H1 (cell line): ENCODE results near the gene PLCL1. TPM values are rescaled to one million over a fixed set of nuclear protein-coding genes. Genes with fewer than 3 reads are reported as not detected.

Experiments used
- CTCF ChIA-PET: fragments of 300-600 bp; sonication (Branson Sonifier 250); formaldehyde crosslinking; loops from one replicate; lab custom pipeline; 2021; ENCODE audit not compliant: partially characterized antibody; lab: Charles Lee
- POLR2A ChIA-PET: fragments of 300-600 bp; sonication (Branson Sonifier 250); formaldehyde crosslinking; loops from one replicate; lab custom pipeline; 2021; ENCODE audit warnings: inconsistent platforms; ENCODE audit not compliant: partially characterized antibody; lab: Charles Lee
- DNase-seq, 2 experiments: peaks; one replicate each; pipeline versions ENCODE4 v3.0.0 to v3.0.0-alpha.2; 2010 to 2022; ENCODE audit warnings: low spot score in 2 of 2, low read depth in 1 of 2, mixed read lengths in 1 of 2
- FAIRE-seq: peaks from 2 replicates; lab custom pipeline; 2011; peaks lifted over from hg19 to GRCh38; lab: Jason Lieb, UNC
- H2AFZ ChIP-seq: 2 replicates; pipeline ENCODE4 v1.8.1; 2012; ENCODE audit warnings: low read length, inconsistent platforms
- H2AK5ac ChIP-seq: 2 replicates; pipeline ENCODE4 v1.6.1; 2013; ENCODE audit warnings: low read depth, low read length
- H2BK120ac ChIP-seq: replicated peaks from 2 replicates; pipeline ENCODE3; 2013; ENCODE audit warnings: low read depth, low read length, inconsistent platforms
- H2BK12ac ChIP-seq: 2 replicates; pipeline ENCODE4 v1.6.1; 2013; ENCODE audit warnings: low read depth, low read length
- H2BK15ac ChIP-seq: 2 replicates; pipeline ENCODE4 v1.6.1; 2013; ENCODE audit warnings: low read length
- H2BK20ac ChIP-seq: 2 replicates; pipeline ENCODE4 v1.6.1; 2013; ENCODE audit warnings: low read length
- H2BK5ac ChIP-seq: 2 replicates; pipeline ENCODE4 v1.6.1; 2013; ENCODE audit warnings: low read depth, low read length
- H3K14ac ChIP-seq: 2 replicates; pipeline ENCODE4 v1.6.1; 2013; ENCODE audit warnings: inconsistent platforms; ENCODE audit not compliant: insufficient read length
- H3K18ac ChIP-seq: 2 replicates; pipeline ENCODE4 v1.6.1; 2013; ENCODE audit warnings: low read length; ENCODE audit errors: extremely low read depth
- H3K23ac ChIP-seq: 2 replicates; pipeline ENCODE4 v1.6.1; 2013; ENCODE audit warnings: inconsistent platforms; ENCODE audit not compliant: insufficient read length
- H3K23me2 ChIP-seq: 2 replicates; pipeline ENCODE4 v1.6.1; 2013; ENCODE audit warnings: low read depth, low read length
- H3K27ac ChIP-seq: 2 replicates; pipeline ENCODE4 v1.6.1; 2011; ENCODE audit warnings: low read depth, low read length, inconsistent platforms
- H3K27me3 ChIP-seq, 4 experiments: replicated peaks in 1 of 4; 1 replicate in 1 of 4; 2 replicates in 3 of 4; pipeline versions ENCODE4 v1.6.1 to v1.8.1; 2011 to 2013; ENCODE audit warnings: low read length in 3 of 4, mild to moderate bottlenecking in 3 of 4, inconsistent platforms in 2 of 4, mixed read lengths in 2 of 4, moderate library complexity in 1 of 4; ENCODE audit not compliant: control insufficient read depth in 3 of 4, insufficient read depth in 3 of 4; ENCODE audit errors: extremely low read depth in 1 of 4
- H3K36me3 ChIP-seq, 4 experiments: 2 replicates each; pipeline versions ENCODE4 v1.6.1 to v1.8.1; 2011 to 2013; ENCODE audit warnings: mild to moderate bottlenecking in 4 of 4, low read length in 3 of 4, moderate library complexity in 2 of 4, control low read depth in 1 of 4, inconsistent platforms in 1 of 4; ENCODE audit not compliant: insufficient read depth in 4 of 4, control insufficient read depth in 2 of 4
- H3K4ac ChIP-seq: replicated peaks from 2 replicates; pipeline ENCODE3; 2013; ENCODE audit warnings: low read length, low read depth, mixed read lengths, inconsistent platforms; ENCODE audit not compliant: insufficient read length
- H3K4me1 ChIP-seq, 4 experiments: replicated peaks in 1 of 4; 1 replicate in 1 of 4; 2 replicates in 3 of 4; pipeline versions ENCODE4 v1.6.1 to v1.8.1; 2011 to 2013; ENCODE audit warnings: low read length in 3 of 4, inconsistent platforms in 2 of 4, mixed read lengths in 1 of 4; ENCODE audit not compliant: insufficient read depth in 4 of 4, control insufficient read depth in 3 of 4
- H3K4me2 ChIP-seq, 2 experiments: 2 replicates each; pipeline versions ENCODE4 v1.6.1 to v1.8.1; 2011 to 2013; ENCODE audit warnings: low read depth in 2 of 2, low read length in 2 of 2, control low read depth in 1 of 2, inconsistent platforms in 1 of 2, mild to moderate bottlenecking in 1 of 2; ENCODE audit not compliant: insufficient read depth in 1 of 2
- H3K4me3 ChIP-seq, 4 experiments: fragments of 200-600, 300-600 bp in 1 of 4; sonication (generic), shearing (Covaris generic), sonication (Bioruptor Twin) in 1 of 4; 2 replicates each; pipeline versions ENCODE4 v1.5.1 to v1.8.1; 2011 to 2016; ENCODE audit warnings: low read length in 4 of 4, low read depth in 3 of 4, control low read depth in 2 of 4, inconsistent platforms in 2 of 4, mild to moderate bottlenecking in 2 of 4, mixed read lengths in 1 of 4, moderate library complexity in 1 of 4; ENCODE audit not compliant: insufficient read depth in 2 of 4; ENCODE audit errors: extremely low read depth in 1 of 4
- H3K56ac ChIP-seq: replicated peaks from 2 replicates; pipeline ENCODE3; 2013; ENCODE audit warnings: low read depth, mild to moderate bottlenecking, mixed read lengths, low read length, inconsistent platforms; ENCODE audit not compliant: insufficient read length
- H3K79me1 ChIP-seq: 2 replicates; pipeline ENCODE4 v1.6.1; 2013; ENCODE audit warnings: low read depth, low read length, control low read depth
- H3K79me2 ChIP-seq, 2 experiments: 2 replicates each; pipeline versions ENCODE4 v1.6.1 to v1.8.1; 2012 to 2013; ENCODE audit warnings: low read length in 2 of 2, mild to moderate bottlenecking in 2 of 2, inconsistent platforms in 1 of 2; ENCODE audit not compliant: insufficient read depth in 2 of 2, control insufficient read depth in 1 of 2
- H3K9ac ChIP-seq, 4 experiments: replicated peaks in 1 of 4; 1 replicate in 1 of 4; 2 replicates in 3 of 4; pipeline versions ENCODE4 v1.6.1 to v1.8.1; 2011 to 2013; ENCODE audit warnings: low read depth in 3 of 4, low read length in 3 of 4, control low read depth in 2 of 4, mild to moderate bottlenecking in 2 of 4, moderate library complexity in 2 of 4, inconsistent platforms in 1 of 4; ENCODE audit errors: extremely low read depth in 1 of 4
- H3K9me3 ChIP-seq, 2 experiments: 2 replicates each; pipeline versions ENCODE4 v1.6.1 to v1.8.1; 2012 to 2013; ENCODE audit warnings: mild to moderate bottlenecking in 2 of 2, moderate library complexity in 2 of 2, control low read depth in 1 of 2, inconsistent platforms in 1 of 2, low read depth in 1 of 2, low read length in 1 of 2, mixed read lengths in 1 of 2; ENCODE audit not compliant: insufficient read depth in 2 of 2
- H4K20me1 ChIP-seq, 2 experiments: replicated peaks in 1 of 2; 2 replicates each; pipeline versions ENCODE3 to v1.8.1; 2011 to 2013; ENCODE audit warnings: inconsistent platforms in 2 of 2, low read length in 2 of 2, mild to moderate bottlenecking in 1 of 2; ENCODE audit not compliant: insufficient read depth in 2 of 2, control insufficient read depth in 1 of 2
- H4K5ac ChIP-seq: 2 replicates; pipeline ENCODE4 v1.6.1; 2013; ENCODE audit warnings: low read length, low read depth, mixed read lengths, inconsistent platforms; ENCODE audit not compliant: insufficient read length
- H4K8ac ChIP-seq: 2 replicates; pipeline ENCODE4 v1.8.0; 2013; ENCODE audit warnings: mild to moderate bottlenecking, moderate library complexity, low read length, inconsistent platforms; ENCODE audit not compliant: insufficient read depth; ENCODE audit errors: extremely low read depth
- H4K91ac ChIP-seq: replicated peaks from 2 replicates; pipeline ENCODE3; 2013; ENCODE audit warnings: low read length, mixed read lengths, inconsistent platforms; ENCODE audit not compliant: insufficient read length
- BACH1 ChIP-seq: IDR thresholded peaks from 2 replicates; pipeline ENCODE4 v1.6.1; 2012; ENCODE audit warnings: low read length, improper control_type of control experiment
- JUN ChIP-seq: IDR thresholded peaks from 2 replicates; pipeline ENCODE4 v1.6.1; 2011; ENCODE audit warnings: low read depth, mild to moderate bottlenecking, improper control_type of control experiment, low read length
- PHF8 ChIP-seq: fragments of 200-600 bp; sonication (generic); conservative IDR thresholded peaks from 2 replicates; pipeline ENCODE4 v1.7.1; 2012; ENCODE audit warnings: low read depth, mild to moderate bottlenecking, inconsistent platforms, low read length, moderate library complexity
- POLR2A ChIP-seq, 2 experiments: IDR thresholded peaks; 1 replicate in 1 of 2; 2 replicates in 1 of 2; pipeline ENCODE4 v1.6.1; 2011; ENCODE audit warnings: low read depth in 2 of 2, low read length in 2 of 2, mild to moderate bottlenecking in 2 of 2; ENCODE audit errors: control extremely low read depth in 1 of 2
- RAD21 ChIP-seq, 2 experiments: IDR thresholded peaks in 1 of 2; conservative IDR thresholded peaks in 1 of 2; 2 replicates each; pipeline ENCODE4 v1.6.1; 2011; ENCODE audit warnings: low read depth in 2 of 2, low read length in 2 of 2, improper control_type of control experiment in 1 of 2, inconsistent platforms in 1 of 2, mild to moderate bottlenecking in 1 of 2, moderate library complexity in 1 of 2
- USF2 ChIP-seq: IDR thresholded peaks from 2 replicates; pipeline ENCODE4 v1.6.1; 2011; ENCODE audit warnings: low read length, improper control_type of control experiment
- WGBS, 2 experiments: shearing (Covaris generic) in 1 of 2; methylation state at CpG; one replicate each; pipeline versions ENCODE4 v1.1.6 to v1.1.7; 2013 to 2015; ENCODE audit warnings: low lambda C conversion rate in 2 of 2, mixed read lengths in 2 of 2, inconsistent platforms in 1 of 2, low coverage in 1 of 2, missing lambda C conversion rate in 1 of 2; ENCODE audit not compliant: insufficient replicate concordance in 2 of 2, insufficient coverage in 1 of 2, insufficient read length in 1 of 2; ENCODE audit errors: extremely low coverage in 1 of 2, missing lambda C conversion rate in 1 of 2; 5-methylcytosine and 5-hydroxymethylcytosine counted together
- polyA plus RNA-seq, 7 experiments: library from polyadenylated mRNA; depleted of rRNA in 3 of 7; stranded (reverse) in 5 of 7; unstranded in 2 of 7; fragments of >200 nt in 5 of 7; fragments of 200-250 nt in 2 of 7; gene quantifications; 1 replicate in 5 of 7; 2 replicates in 1 of 7; 4 replicates in 1 of 7; pipeline versions ENCODE4 v1.2.1 to v1.2.3, GENCODE V29; 2011 to 2013; ENCODE audit warnings: missing spikeins in 2 of 7, mixed read lengths in 2 of 7
- total RNA-seq: library from RNA; stranded (reverse); fragmentation: NEBNext Ultra II Directional; extraction: Animal tissue kit (Norgen Biotek cat#: 25700); gene quantifications from 2 replicates; pipeline ENCODE4 v1.2.1, GENCODE V29; 2021

The PLCL1 gene
- total and polyA plus RNA-seq, 2 of the 8 experiments (the other 6 are each of a cell fraction or from before 2014, with no cell fraction given), result not detected

- 84% methylated on average over 7 of the region's 7 CpGs; no CpG with 5 or more reads in 1 of the 2 experiments for WGBS, 2 experiments
- no peak overlapping the region for H3K9ac ChIP-seq
- no peaks in the 10 kb centered on the region for H3K79me1 ChIP-seq
- no peak overlapping the region for H2BK12ac ChIP-seq
- no peak overlapping the region for H3K14ac ChIP-seq
- no peak overlapping the region for H4K8ac ChIP-seq
- no peaks in the 10 kb centered on the region for H3K36me3 ChIP-seq
- H3K23me2 ChIP-seq, result no peaks in the 10 kb centered on the region
- H3K4ac ChIP-seq, result no peak overlapping the region
- no peak overlapping the region for H4K5ac ChIP-seq
- no peaks in the 10 kb centered on the region for H3K79me2 ChIP-seq
- H2AK5ac ChIP-seq, result no peak overlapping the region
- no peak overlapping the region for H3K56ac ChIP-seq
- no peak for FAIRE-seq
- no peak overlapping the region for H2AFZ ChIP-seq
- H4K91ac ChIP-seq, result no peak overlapping the region
- no peak overlapping the region for H3K27ac ChIP-seq
- no peaks in the 10 kb centered on the region for H3K27me3 ChIP-seq
- DNase-seq, result no peak
- ChIA-PET CTCF (interaction anchor here (1.0 to 1.2 kb wide), 4 partner anchors 9 to 78 kb away, joined by 3 read pairs; no protein-coding TSS in a partner anchor), POLR2A (interaction anchor here (0.7 kb wide), 1 partner anchor 1596 kb away, joined by 3 read pairs; no protein-coding TSS in a partner anchor)
- no peak overlapping the region for H3K4me2 ChIP-seq
- no peak overlapping the region for H2BK5ac ChIP-seq
- peaks cover 0 to 3% (median 2%) of the 10 kb centered on the region in 4 experiments; a peak in 4 of 7 replicates for H3K4me1 ChIP-seq
- H3K18ac ChIP-seq, result no peak overlapping the region
- H3K9me3 ChIP-seq, result no peaks in the 10 kb centered on the region
- H2BK120ac ChIP-seq, result no peak overlapping the region
- H3K23ac ChIP-seq, result no peak overlapping the region
- no peak overlapping the region for H3K4me3 ChIP-seq
- no peak overlapping the region for H2BK15ac ChIP-seq
- no peak overlapping the region for H2BK20ac ChIP-seq
- H4K20me1 ChIP-seq, result no peaks in the 10 kb centered on the region
- no peak for TF ChIP-seq POLR2A (IDR thresholded peaks at IDR 0.05; ENCODE audit: control extremely low read depth in 1 of 2, low read depth in 2 of 2, low read length in 2 of 2)
- no peak for TF ChIP-seq JUN
- TF ChIP-seq PHF8, result no peak
- TF ChIP-seq RAD21 (IDR thresholded peaks at IDR 0.05 in 1 of 2, conservative IDR thresholded peaks at IDR 0.05 in 1 of 2; ENCODE audit: low read depth in 2 of 2, low read length in 2 of 2), result no peak
- no peak for TF ChIP-seq BACH1
- TF ChIP-seq USF2, result no peak
Measured at GRCh38 chr2:197891897-197892442, 87.6 kb downstream of the PLCL1 start.
